HL-60 (cell line): ENCODE measurements around the gene ITIH5.

ENCODE experiments used
- DNase-seq, 2 experiments: peaks; one replicate each; pipeline ENCODE4 v3.0.0-alpha.2; 2010 to 2020; ENCODE audit warnings: low read depth in 1 of 2, low spot score in 1 of 2
- H3K27ac ChIP-seq: fragments of 250-450 bp; sonication (Bioruptor Pico); replicated peaks from 2 replicates; pipeline ENCODE4 v1.5.1; 2020; ENCODE audit warnings: mild to moderate bottlenecking, moderate library complexity
- H3K27me3 ChIP-seq: fragments of 250-450 bp; sonication (Bioruptor Pico); 2 replicates; pipeline ENCODE4 v1.5.1; 2021; ENCODE audit warnings: mild to moderate bottlenecking, moderate library complexity; ENCODE audit not compliant: insufficient read depth, poor library complexity, severe bottlenecking
- H3K4me3 ChIP-seq: replicated peaks from 2 replicates; pipeline ENCODE4 v1.5.1; 2011; ENCODE audit warnings: mild to moderate bottlenecking, control low read depth, low read length; ENCODE audit not compliant: insufficient read depth
- CTCF ChIP-seq: IDR thresholded peaks from one replicate; pipeline ENCODE4 v1.5.1; 2011; ENCODE audit warnings: low read length, control low read depth, inconsistent platforms; ENCODE audit not compliant: insufficient read depth
- GABPA ChIP-seq: IDR thresholded peaks from 2 replicates; pipeline ENCODE4 v1.6.1; 2012; ENCODE audit warnings: low read depth
- POLR2AphosphoS5 ChIP-seq: IDR thresholded peaks from 2 replicates; pipeline ENCODE4 v1.6.1; 2012; ENCODE audit warnings: low read depth
- REST ChIP-seq: IDR thresholded peaks from 2 replicates; pipeline ENCODE4 v1.6.1; 2012; ENCODE audit warnings: low read depth; ENCODE audit not compliant: insufficient replicate concordance
- SPI1 ChIP-seq: IDR thresholded peaks from 2 replicates; pipeline ENCODE4 v1.6.1; 2012; ENCODE audit warnings: low read depth, mild to moderate bottlenecking, borderline replicate concordance

Gene ITIH5

GRCh38 chr10:7577176-7577575 is 89.6 kb downstream of the ITIH5 start:
- TF ChIP-seq SPI1: no peak
- TF ChIP-seq REST: no peak
- no peak for TF ChIP-seq GABPA
- no peak for TF ChIP-seq POLR2AphosphoS5
- TF ChIP-seq CTCF: no peak
- no peak overlapping the region for H3K27ac ChIP-seq
- H3K27me3 ChIP-seq: no peaks in the 10 kb centered on the region
- no peak for DNase-seq
- no peak overlapping the region for H3K4me3 ChIP-seq

GRCh38 chr10:7576340-7576739 is 90.4 kb downstream of the ITIH5 start:
- DNase-seq: no peak
- TF ChIP-seq REST (no peak), SPI1 (no peak), CTCF (no peak), GABPA (no peak), POLR2AphosphoS5 (no peak)
- no peak overlapping the region for H3K4me3 ChIP-seq

GRCh38 chr10:7572391-7572790 is 94.4 kb downstream of the ITIH5 start:
- no peak for DNase-seq
- no peak overlapping the region for H3K4me3 ChIP-seq
- no peak for TF ChIP-seq CTCF
- no peak for TF ChIP-seq SPI1
- no peak for TF ChIP-seq GABPA
- TF ChIP-seq POLR2AphosphoS5: no peak
- no peak for TF ChIP-seq REST
- H3K27ac ChIP-seq: no peak overlapping the region
- no peaks in the 10 kb centered on the region for H3K27me3 ChIP-seq

More at GRCh38 chr10:7576340-7576739, 90.4 kb downstream of the ITIH5 start:
- H3K27ac ChIP-seq: no peak overlapping the region
- no peaks in the 10 kb centered on the region for H3K27me3 ChIP-seq
